ENCODE data around the gene MEF2B. TPM values are rescaled to one million over a fixed set of nuclear protein-coding genes. Genes with fewer than 3 reads are reported as not detected.

Gene MEF2B
- total and polyA plus RNA-seq, 10 of the 15 experiments (the other 5 are each of a cell fraction or from before 2014, with no cell fraction given), result 0.09 to 33.0 (median 8.9) TPM

- peak; percentile 25; the same call in 1 of the 2 replicates for TF ChIP-seq SPI1 (IDR thresholded peaks at IDR 0.05; ENCODE audit: borderline replicate concordance, insufficient read depth, low read depth, low read length)
- TF ChIP-seq BHLHE40 (IDR thresholded peaks at IDR 0.05; ENCODE audit: borderline replicate concordance in 1 of 2, low read depth in 2 of 2, low read length in 1 of 2), result peak; percentile 10 to 40; a peak in 2 of 4 replicates
- TF ChIP-seq MYB (IDR thresholded peaks at IDR 0.05; ENCODE audit: borderline replicate concordance, low read depth, low read length), result no peak
- TF ChIP-seq MYC (IDR thresholded peaks at IDR 0.05; ENCODE audit: insufficient read depth, insufficient read length, insufficient replicate concordance, low read length, severe bottlenecking), result no peak
- no peak for TF ChIP-seq CUX1 (IDR thresholded peaks at IDR 0.05; ENCODE audit: insufficient replicate concordance, low read depth, low read length)
- TF ChIP-seq STAT1 (conservative IDR thresholded peaks at IDR 0.05), result peak; percentile 98
- 0 out of 2 replicates have a peak, but pooled peaks have one; percentile 10 for TF ChIP-seq SREBF2 (IDR thresholded peaks at IDR 0.05; ENCODE audit: low read length)
- peak; percentile 86 for TF ChIP-seq POLR2A (IDR thresholded peaks at IDR 0.05; ENCODE audit: low read depth, low read length)
- TF ChIP-seq SMC3 (IDR thresholded peaks at IDR 0.05; ENCODE audit: borderline replicate concordance, low read length), result 0 out of 2 replicates have a peak, but pooled peaks have one; percentile 2
- peak; percentile 75 for TF ChIP-seq RUNX3 (IDR thresholded peaks at IDR 0.05; ENCODE audit: low read length)
- TF ChIP-seq EGR1 (IDR thresholded peaks at IDR 0.05; ENCODE audit: borderline replicate concordance in 1 of 2, low read depth in 2 of 2, low read length in 2 of 2), result peak; percentile 43 to 59; a peak in 2 of 3 replicates
- TF ChIP-seq, protein P1, sequence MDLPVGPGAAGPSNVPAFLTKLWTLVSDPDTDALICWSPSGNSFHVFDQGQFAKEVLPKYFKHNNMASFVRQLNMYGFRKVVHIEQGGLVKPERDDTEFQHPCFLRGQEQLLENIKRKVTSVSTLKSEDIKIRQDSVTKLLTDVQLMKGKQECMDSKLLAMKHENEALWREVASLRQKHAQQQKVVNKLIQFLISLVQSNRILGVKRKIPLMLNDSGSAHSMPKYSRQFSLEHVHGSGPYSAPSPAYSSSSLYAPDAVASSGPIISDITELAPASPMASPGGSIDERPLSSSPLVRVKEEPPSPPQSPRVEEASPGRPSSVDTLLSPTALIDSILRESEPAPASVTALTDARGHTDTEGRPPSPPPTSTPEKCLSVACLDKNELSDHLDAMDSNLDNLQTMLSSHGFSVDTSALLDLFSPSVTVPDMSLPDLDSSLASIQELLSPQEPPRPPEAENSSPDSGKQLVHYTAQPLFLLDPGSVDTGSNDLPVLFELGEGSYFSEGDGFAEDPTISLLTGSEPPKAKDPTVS (IDR thresholded peaks at IDR 0.05; ENCODE audit: low read depth, low read length), result 0 out of 2 replicates have a peak, but pooled peaks have one; percentile 19
- peak; percentile 54; the same call in 1 of the 2 replicates for TF ChIP-seq GATAD2B (conservative IDR thresholded peaks at IDR 0.05; ENCODE audit: low read depth)
- TF ChIP-seq SIN3A (IDR thresholded peaks at IDR 0.05; ENCODE audit: low read depth, low read length), result peak; percentile 82
- TF ChIP-seq, protein P2, sequence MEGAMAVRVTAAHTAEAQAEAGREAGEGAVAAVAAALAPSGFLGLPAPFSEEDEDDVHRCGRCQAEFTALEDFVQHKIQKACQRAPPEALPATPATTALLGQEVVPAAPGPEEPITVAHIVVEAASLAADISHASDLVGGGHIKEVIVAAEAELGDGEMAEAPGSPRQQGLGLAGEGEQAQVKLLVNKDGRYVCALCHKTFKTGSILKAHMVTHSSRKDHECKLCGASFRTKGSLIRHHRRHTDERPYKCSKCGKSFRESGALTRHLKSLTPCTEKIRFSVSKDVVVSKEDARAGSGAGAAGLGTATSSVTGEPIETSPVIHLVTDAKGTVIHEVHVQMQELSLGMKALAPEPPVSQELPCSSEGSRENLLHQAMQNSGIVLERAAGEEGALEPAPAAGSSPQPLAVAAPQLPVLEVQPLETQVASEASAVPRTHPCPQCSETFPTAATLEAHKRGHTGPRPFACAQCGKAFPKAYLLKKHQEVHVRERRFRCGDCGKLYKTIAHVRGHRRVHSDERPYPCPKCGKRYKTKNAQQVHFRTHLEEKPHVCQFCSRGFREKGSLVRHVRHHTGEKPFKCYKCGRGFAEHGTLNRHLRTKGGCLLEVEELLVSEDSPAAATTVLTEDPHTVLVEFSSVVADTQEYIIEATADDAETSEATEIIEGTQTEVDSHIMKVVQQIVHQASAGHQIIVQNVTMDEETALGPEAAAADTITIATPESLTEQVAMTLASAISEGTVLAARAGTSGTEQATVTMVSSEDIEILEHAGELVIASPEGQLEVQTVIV (IDR thresholded peaks at IDR 0.05; ENCODE audit: borderline replicate concordance, partially characterized antibody), result peak; percentile 79
- TF ChIP-seq, protein P3, sequence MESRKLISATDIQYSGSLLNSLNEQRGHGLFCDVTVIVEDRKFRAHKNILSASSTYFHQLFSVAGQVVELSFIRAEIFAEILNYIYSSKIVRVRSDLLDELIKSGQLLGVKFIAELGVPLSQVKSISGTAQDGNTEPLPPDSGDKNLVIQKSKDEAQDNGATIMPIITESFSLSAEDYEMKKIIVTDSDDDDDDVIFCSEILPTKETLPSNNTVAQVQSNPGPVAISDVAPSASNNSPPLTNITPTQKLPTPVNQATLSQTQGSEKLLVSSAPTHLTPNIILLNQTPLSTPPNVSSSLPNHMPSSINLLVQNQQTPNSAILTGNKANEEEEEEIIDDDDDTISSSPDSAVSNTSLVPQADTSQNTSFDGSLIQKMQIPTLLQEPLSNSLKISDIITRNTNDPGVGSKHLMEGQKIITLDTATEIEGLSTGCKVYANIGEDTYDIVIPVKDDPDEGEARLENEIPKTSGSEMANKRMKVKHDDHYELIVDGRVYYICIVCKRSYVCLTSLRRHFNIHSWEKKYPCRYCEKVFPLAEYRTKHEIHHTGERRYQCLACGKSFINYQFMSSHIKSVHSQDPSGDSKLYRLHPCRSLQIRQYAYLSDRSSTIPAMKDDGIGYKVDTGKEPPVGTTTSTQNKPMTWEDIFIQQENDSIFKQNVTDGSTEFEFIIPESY (IDR thresholded peaks at IDR 0.05), result peak; percentile 52; the same call in 1 of the 2 replicates
Measured at GRCh38 chr19:19192078-19192882, 22.2 kb upstream of the MEF2B start, which contains the start of the genes BORCS8 and RFXANK (continued).
